K562 (cell line): ENCODE data around the gene HNRNPCL1. TPM values are rescaled to one million over a fixed set of nuclear protein-coding genes. Genes with fewer than 3 reads are reported as not detected.

Experiments used
- ATAC-seq: fragments of 200-7000 bp; cut with Tn5 transposase; 3 replicates; pipeline ENCODE4 v1.9.1; 2020; ENCODE audit warnings: moderate library complexity
- BruUV-seq: library from RNA; stranded (reverse); fragments of 400-500 nt; replicated peaks from 2 replicates; lab custom pipeline; 2021; lab: Mats Ljungman, UMichigan
- CTCF ChIA-PET: fragments of 300-600 bp; formaldehyde crosslinking; extraction: SDS; loops from one replicate; lab custom pipeline; 2021; ENCODE audit warnings: low intra/inter-chr PET ratio; lab: Yijun Ruan, JAX
- POLR2A ChIA-PET: fragments of 300-600, 350-650 bp; sonication (Branson Sonifier 250); formaldehyde crosslinking; extraction: SDS; loops from one replicate; lab custom pipeline; 2021; ENCODE audit warnings: antibody characterized with exemption, inconsistent platforms; lab: Yijun Ruan, JAX
- DNase-seq, 4 experiments: peaks; one replicate each; pipeline versions ENCODE4 v3.0.0 to v3.0.0-alpha.2; 2011 to 2018; ENCODE audit warnings: low spot score in 3 of 4, mixed read lengths in 3 of 4; ENCODE audit errors: extremely low read depth in 1 of 4
- FAIRE-seq: peaks from 2 replicates; lab custom pipeline; 2011; peaks lifted over from hg19 to GRCh38; lab: Jason Lieb, UNC
- H2AFZ ChIP-seq: 2 replicates; pipeline ENCODE4 v1.6.0; 2011; ENCODE audit warnings: low read depth, low read length, control low read depth, inconsistent platforms
- H3K27ac ChIP-seq: fragments of 200-600 bp; 3 replicates; pipeline ENCODE4 v1.8.0; 2011; ENCODE audit warnings: low read depth, mild to moderate bottlenecking, control low read depth, inconsistent platforms, low read length, moderate library complexity, mixed read lengths; ENCODE audit errors: extremely low read depth
- H3K27me3 ChIP-seq, 2 experiments: fragments of 300-600 bp in 1 of 2; 2 replicates in 1 of 2; 3 replicates in 1 of 2; pipeline versions ENCODE4 v1.6.0 to v1.8.0; 2011; ENCODE audit warnings: inconsistent platforms in 2 of 2, low read length in 2 of 2, mild to moderate bottlenecking in 1 of 2, mixed read lengths in 1 of 2, moderate library complexity in 1 of 2; ENCODE audit not compliant: control insufficient read depth in 2 of 2, insufficient read depth in 2 of 2
- H3K36me3 ChIP-seq: fragments of 300-600 bp; 3 replicates; pipeline ENCODE4 v1.8.0; 2011; ENCODE audit warnings: mild to moderate bottlenecking, low read length, inconsistent platforms; ENCODE audit not compliant: control insufficient read depth, insufficient read depth
- H3K4me1 ChIP-seq, 2 experiments: fragments of 200-600 bp in 1 of 2; replicated peaks in 1 of 2; 2 replicates in 1 of 2; 3 replicates in 1 of 2; pipeline versions ENCODE4 v1.5.1 to v1.8.0; 2011; ENCODE audit warnings: inconsistent platforms in 2 of 2, low read length in 2 of 2, mild to moderate bottlenecking in 1 of 2, mixed read lengths in 1 of 2, moderate library complexity in 1 of 2; ENCODE audit not compliant: control insufficient read depth in 2 of 2, insufficient read depth in 2 of 2
- H3K4me2 ChIP-seq: 2 replicates; pipeline ENCODE4 v1.6.1; 2011; ENCODE audit warnings: low read length, control low read depth, inconsistent platforms, mixed read lengths; ENCODE audit not compliant: insufficient read depth
- H3K4me3 ChIP-seq: fragments of 200-600 bp; sonication (generic), shearing (Covaris generic); 2 replicates; pipeline ENCODE4 v1.5.1; 2016; ENCODE audit warnings: control low read depth, inconsistent platforms
- H3K79me2 ChIP-seq: fragments of 200-600 bp; 3 replicates; pipeline ENCODE4 v1.8.0; 2011; ENCODE audit warnings: low read length, inconsistent platforms; ENCODE audit not compliant: control insufficient read depth, insufficient read depth
- H3K9ac ChIP-seq, 2 experiments: 2 replicates each; pipeline versions ENCODE4 v1.6.0 to v1.6.1; 2011; ENCODE audit warnings: low read depth in 2 of 2, low read length in 2 of 2, control low read depth in 1 of 2, inconsistent platforms in 1 of 2, mild to moderate bottlenecking in 1 of 2, mixed read lengths in 1 of 2; ENCODE audit not compliant: insufficient read depth in 1 of 2
- H3K9me1 ChIP-seq: one replicate; pipeline ENCODE4 v1.6.0; 2011; ENCODE audit warnings: inconsistent platforms, mild to moderate bottlenecking, low read length, moderate library complexity; ENCODE audit not compliant: control insufficient read depth, insufficient read depth
- H3K9me3 ChIP-seq: replicated peaks from 2 replicates; pipeline ENCODE4 v1.5.1; 2011; ENCODE audit warnings: low read depth, low read length, inconsistent platforms; ENCODE audit not compliant: control insufficient read depth, insufficient read depth
- H4K20me1 ChIP-seq: replicated peaks from 2 replicates; pipeline ENCODE4 v1.6.1; 2011; ENCODE audit warnings: low read length, inconsistent platforms, mixed read lengths; ENCODE audit not compliant: control insufficient read depth, insufficient read depth
- HLTF ChIP-seq: fragments of 450-650 bp; IDR thresholded peaks from 2 replicates; pipeline ENCODE4 v1.6.1; 2016
- NFIC ChIP-seq: fragments of 450-650 bp; IDR thresholded peaks from 2 replicates; pipeline ENCODE4 v1.6.1; 2017; ENCODE audit warnings: mild to moderate bottlenecking, inconsistent platforms
- TCF3 ChIP-seq: sonication (generic); formaldehyde crosslinking; IDR thresholded peaks from 2 replicates; pipeline ENCODE4 v1.4.0; 2020; ENCODE audit warnings: mild to moderate bottlenecking, missing genetic modification reagents
- ZFP36 ChIP-seq: fragments of 150-350 bp; IDR thresholded peaks from 2 replicates; pipeline ENCODE4 v1.6.1; 2018; ENCODE audit warnings: low read length, low read depth; ENCODE audit not compliant: partially characterized antibody
- ZNF324 ChIP-seq: fragments of 250-450 bp; sonication (Bioruptor Pico); IDR thresholded peaks from 2 replicates; pipeline ENCODE4 v1.4.0; 2020; ENCODE audit warnings: mild to moderate bottlenecking
- WGBS: fragments of 100-300 bp; shearing (Covaris generic); methylation state at CpG from one replicate; pipeline ENCODE4 v1.1.6; 2016; ENCODE audit warnings: low coverage, mixed read lengths; ENCODE audit not compliant: insufficient coverage; ENCODE audit errors: missing lambda C conversion rate; 5-methylcytosine and 5-hydroxymethylcytosine counted together
- in situ Hi-C: fragments of 300-500 bp; cut with MboI; formaldehyde crosslinking; loops from 4 replicates; pipeline ENCODE4 v1.15.0; 2018; ENCODE audit warnings: inconsistent platforms, mixed read lengths
- intact Hi-C: fragments of 100-400 bp; cut with micrococcal nuclease; formaldehyde crosslinking; loops from 2 replicates; pipeline ENCODE4 v1.14.2; 2022
- polyA plus RNA-seq, 8 experiments: library from polyadenylated mRNA; depleted of rRNA in 4 of 8; stranded (reverse) in 5 of 8; unstranded in 3 of 8; fragments of >200 nt; fragmentation: Nextera tagmentation in 2 of 8; fragmentation: Illumina TruSeq in 1 of 8; extraction: Ambion mirVana in 2 of 8; extraction: Trizol in 1 of 8; gene quantifications; 2 replicates each; pipeline versions ENCODE4 v1.2.1 to v1.2.3, GENCODE V29; 2011 to 2014; ENCODE audit warnings: inconsistent platforms in 1 of 8, missing spikeins in 1 of 8
- total RNA-seq, 7 experiments: library from RNA; depleted of rRNA in 6 of 7; stranded (reverse); fragments of >200 nt in 6 of 7; fragmentation: Illumina TruSeq in 2 of 7; extraction: Trizol in 2 of 7; gene quantifications; 2 replicates each; pipeline versions ENCODE4 v1.2.1 to v1.2.3, GENCODE V29; 2011 to 2021; ENCODE audit warnings: low replicate concordance in 1 of 7
- TF ChIP-seq, protein P1 (sequence below), 2 experiments: fragments of 450-650 bp in 1 of 2; sonication (generic) in 1 of 2; formaldehyde crosslinking in 1 of 2; IDR thresholded peaks; 2 replicates each; pipeline versions ENCODE4 v1.7.1 to v1.9.0; 2016 to 2022; ENCODE audit warnings: inconsistent platforms in 1 of 2, mild to moderate bottlenecking in 1 of 2, missing genetic modification reagents in 1 of 2
- TF ChIP-seq, protein P2 (sequence below): fragments of 450-650 bp; conservative IDR thresholded peaks from 2 replicates; pipeline ENCODE4 v1.6.1; 2016; ENCODE audit warnings: missing genetic modification characterization, low read depth, mild to moderate bottlenecking, missing compliant biosample characterization, moderate library complexity
- TF ChIP-seq, protein P3 (sequence below): sonication (generic); formaldehyde crosslinking; IDR thresholded peaks from 2 replicates; pipeline ENCODE4 v1.9.0; 2022; ENCODE audit warnings: mild to moderate bottlenecking, missing genetic modification reagents

Gene HNRNPCL1
- total and polyA plus RNA-seq, 9 of the 15 experiments (the other 6 are each of a cell fraction or from before 2014, with no cell fraction given) = 0.08 TPM; not detected in 8

DNA sequence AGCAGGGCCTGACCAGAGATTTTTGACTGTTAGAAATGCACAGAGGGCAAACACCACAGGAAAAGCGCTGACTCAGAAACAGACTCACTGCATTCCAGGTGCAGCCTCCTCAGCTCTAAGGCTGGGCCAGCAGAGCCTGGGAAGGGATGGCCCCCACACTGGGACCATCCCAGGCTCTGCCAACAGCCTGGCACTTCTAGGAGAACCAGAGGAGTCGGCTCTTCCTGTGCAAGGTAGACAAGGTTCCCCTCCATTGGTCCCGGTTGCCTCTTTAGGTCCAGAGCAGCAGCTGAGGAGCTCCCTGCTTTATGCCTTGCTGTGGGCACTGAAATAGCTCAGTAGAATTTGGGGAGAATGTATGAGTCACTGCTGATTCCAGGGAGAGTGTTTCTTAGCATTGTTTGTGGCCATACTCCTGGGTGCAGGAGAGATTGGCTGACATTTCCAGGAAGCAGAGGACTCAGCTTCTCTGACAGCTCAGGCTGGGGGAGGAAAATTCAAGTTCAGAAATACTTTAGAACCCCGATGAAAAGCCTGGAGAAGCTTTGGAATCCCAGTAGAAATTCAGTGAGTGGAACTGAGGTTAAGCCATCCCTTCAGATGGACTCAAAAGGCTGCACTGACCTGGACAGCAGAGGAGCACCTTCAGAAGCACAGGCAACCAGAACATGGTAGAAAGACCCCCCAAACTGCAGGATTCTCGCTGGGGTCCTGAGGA, 37.7 kb downstream of the HNRNPCL1 start (continued):
- no peak for TF ChIP-seq HLTF

DNA sequence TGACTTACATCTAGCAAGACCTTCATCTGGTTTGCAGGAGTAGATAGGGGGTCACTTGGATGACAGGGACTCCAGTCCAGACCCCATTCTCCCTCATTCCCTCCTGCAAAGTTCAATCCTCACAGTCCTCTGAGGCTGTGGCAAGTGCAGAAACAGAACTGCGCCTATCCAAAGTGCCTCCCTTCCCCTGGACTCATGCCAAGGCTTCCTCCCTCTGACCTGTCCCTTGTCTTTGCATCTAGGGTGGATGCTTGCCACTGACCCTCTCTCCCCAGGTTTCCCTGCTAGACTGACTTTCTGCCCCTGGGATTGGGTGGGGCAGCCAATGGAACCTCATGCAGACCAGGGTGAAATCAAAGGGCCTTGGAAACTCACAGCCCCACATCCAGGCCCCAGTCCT, 38.6 kb downstream of the HNRNPCL1 start:
- DNase-seq (peak in 2 of 4 experiments; percentile 9 to 25), ATAC-seq (peak; percentile 19; the same call in 1 of the 3 replicates), FAIRE-seq (no peak)
- Histone ChIP-seq H3K4me3 (peak overlapping the region; percentile 14; the same call in 1 of the 2 replicates), H2AFZ (peak overlapping the region; percentile 79; the same call in 1 of the 2 replicates), H3K4me2 (peak overlapping the region; percentile 66), H4K20me1 (no peaks in the 10 kb centered on the region), H3K4me1 (peaks cover 0 to 23% of the 10 kb centered on the region in 2 experiments; a peak in 2 of 5 replicates), H3K9me1 (no peaks in the 10 kb centered on the region), H3K9me3 (no peaks in the 10 kb centered on the region), H3K9ac (0 out of 4 replicates have a peak overlapping the region, but pooled peaks of 1 of the 2 experiments have one; percentile 13), H3K79me2 (no peaks in the 10 kb centered on the region), H3K36me3 (no peaks in the 10 kb centered on the region), H3K27me3 (no peaks in the 10 kb centered on the region), H3K27ac (no peak overlapping the region; the same call in 2 of the 3 replicates)
- BruUV-seq = no TSS peak
- 30% methylated on average over 1 of the region's 1 CpG for WGBS
- ChIA-PET CTCF (no interaction called here), POLR2A (no interaction called here)
- in situ Hi-C loops (no loop called here), intact Hi-C loops (no loop called here)
- TF ChIP-seq, protein P1, sequence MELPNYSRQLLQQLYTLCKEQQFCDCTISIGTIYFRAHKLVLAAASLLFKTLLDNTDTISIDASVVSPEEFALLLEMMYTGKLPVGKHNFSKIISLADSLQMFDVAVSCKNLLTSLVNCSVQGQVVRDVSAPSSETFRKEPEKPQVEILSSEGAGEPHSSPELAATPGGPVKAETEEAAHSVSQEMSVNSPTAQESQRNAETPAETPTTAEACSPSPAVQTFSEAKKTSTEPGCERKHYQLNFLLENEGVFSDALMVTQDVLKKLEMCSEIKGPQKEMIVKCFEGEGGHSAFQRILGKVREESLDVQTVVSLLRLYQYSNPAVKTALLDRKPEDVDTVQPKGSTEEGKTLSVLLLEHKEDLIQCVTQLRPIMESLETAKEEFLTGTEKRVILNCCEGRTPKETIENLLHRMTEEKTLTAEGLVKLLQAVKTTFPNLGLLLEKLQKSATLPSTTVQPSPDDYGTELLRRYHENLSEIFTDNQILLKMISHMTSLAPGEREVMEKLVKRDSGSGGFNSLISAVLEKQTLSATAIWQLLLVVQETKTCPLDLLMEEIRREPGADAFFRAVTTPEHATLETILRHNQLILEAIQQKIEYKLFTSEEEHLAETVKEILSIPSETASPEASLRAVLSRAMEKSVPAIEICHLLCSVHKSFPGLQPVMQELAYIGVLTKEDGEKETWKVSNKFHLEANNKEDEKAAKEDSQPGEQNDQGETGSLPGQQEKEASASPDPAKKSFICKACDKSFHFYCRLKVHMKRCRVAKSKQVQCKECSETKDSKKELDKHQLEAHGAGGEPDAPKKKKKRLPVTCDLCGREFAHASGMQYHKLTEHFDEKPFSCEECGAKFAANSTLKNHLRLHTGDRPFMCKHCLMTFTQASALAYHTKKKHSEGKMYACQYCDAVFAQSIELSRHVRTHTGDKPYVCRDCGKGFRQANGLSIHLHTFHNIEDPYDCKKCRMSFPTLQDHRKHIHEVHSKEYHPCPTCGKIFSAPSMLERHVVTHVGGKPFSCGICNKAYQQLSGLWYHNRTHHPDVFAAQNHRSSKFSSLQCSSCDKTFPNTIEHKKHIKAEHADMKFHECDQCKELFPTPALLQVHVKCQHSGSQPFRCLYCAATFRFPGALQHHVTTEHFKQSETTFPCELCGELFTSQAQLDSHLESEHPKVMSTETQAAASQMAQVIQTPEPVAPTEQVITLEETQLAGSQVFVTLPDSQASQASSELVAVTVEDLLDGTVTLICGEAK (IDR thresholded peaks at IDR 0.05) = no peak
- TF ChIP-seq, protein P1 (CRISPR knock-in tag; IDR thresholded peaks at IDR 0.05) = no peak
- peak; percentile 27 for TF ChIP-seq ZFP36
- TF ChIP-seq, protein P2, sequence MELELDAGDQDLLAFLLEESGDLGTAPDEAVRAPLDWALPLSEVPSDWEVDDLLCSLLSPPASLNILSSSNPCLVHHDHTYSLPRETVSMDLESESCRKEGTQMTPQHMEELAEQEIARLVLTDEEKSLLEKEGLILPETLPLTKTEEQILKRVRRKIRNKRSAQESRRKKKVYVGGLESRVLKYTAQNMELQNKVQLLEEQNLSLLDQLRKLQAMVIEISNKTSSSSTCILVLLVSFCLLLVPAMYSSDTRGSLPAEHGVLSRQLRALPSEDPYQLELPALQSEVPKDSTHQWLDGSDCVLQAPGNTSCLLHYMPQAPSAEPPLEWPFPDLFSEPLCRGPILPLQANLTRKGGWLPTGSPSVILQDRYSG (tag) = no peak
- no peak for TF ChIP-seq TCF3 (CRISPR knock-in tag)
- peak; percentile 83 for TF ChIP-seq NFIC
- TF ChIP-seq, protein P3, sequence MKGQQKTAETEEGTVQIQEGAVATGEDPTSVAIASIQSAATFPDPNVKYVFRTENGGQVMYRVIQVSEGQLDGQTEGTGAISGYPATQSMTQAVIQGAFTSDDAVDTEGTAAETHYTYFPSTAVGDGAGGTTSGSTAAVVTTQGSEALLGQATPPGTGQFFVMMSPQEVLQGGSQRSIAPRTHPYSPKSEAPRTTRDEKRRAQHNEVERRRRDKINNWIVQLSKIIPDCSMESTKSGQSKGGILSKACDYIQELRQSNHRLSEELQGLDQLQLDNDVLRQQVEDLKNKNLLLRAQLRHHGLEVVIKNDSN (CRISPR knock-in tag) = no peak
- TF ChIP-seq ZNF324 (CRISPR knock-in tag) = no peak
